Prostate gland (tissue), 2 donors: Measurements from ENCODE around the gene SLC6A6. TPM values are rescaled to one million over a fixed set of nuclear protein-coding genes. Genes with fewer than 3 reads are reported as not detected.

Experiments
- DNase-seq: peaks from one replicate; pipeline ENCODE4 v3.0.0-alpha.2; 2019; ENCODE audit warnings: low spot score
- H3K27ac ChIP-seq, 2 donors: fragments of 200-600 bp; sonication (generic); 2 replicates each; pipeline ENCODE4 v1.5.1; 2017 to 2019
- H3K27me3 ChIP-seq: fragments of 200-600 bp; sonication (generic); replicated peaks from 2 replicates; pipeline ENCODE4 v1.5.1; 2019; ENCODE audit not compliant: insufficient read depth
- H3K36me3 ChIP-seq, 2 donors: fragments of 200-600 bp; sonication (generic); 1 replicate in 1 of 2; 2 replicates in 1 of 2; pipeline versions ENCODE4 v1.5.1 to v1.8.1; 2017 to 2019
- H3K4me1 ChIP-seq: fragments of 200-600 bp; sonication (generic); replicated peaks from 2 replicates; pipeline ENCODE4 v1.5.1; 2019
- H3K4me3 ChIP-seq, 2 donors: fragments of 200-600 bp; sonication (generic); 2 replicates each; pipeline ENCODE4 v1.5.1; 2017 to 2019
- H3K9me3 ChIP-seq: fragments of 200-600 bp; sonication (generic); 2 replicates; pipeline ENCODE4 v1.5.1; 2017
- CTCF ChIP-seq, 4 experiments: fragments of 200-600 bp in 2 of 4; fragments of 450-650 bp in 2 of 4; sonication (generic) in 2 of 4; IDR thresholded peaks; 1 replicate in 3 of 4; 2 replicates in 1 of 4; pipeline ENCODE4 v1.5.1; 2016 to 2019; ENCODE audit warnings: antibody characterized with exemption in 4 of 4, mild to moderate bottlenecking in 2 of 4, moderate library complexity in 2 of 4
- POLR2A ChIP-seq: fragments of 450-650 bp; IDR thresholded peaks from one replicate; pipeline ENCODE4 v1.6.1; 2016; ENCODE audit warnings: antibody characterized with exemption, mild to moderate bottlenecking
- POLR2AphosphoS5 ChIP-seq: sonication (generic); formaldehyde crosslinking; IDR thresholded peaks from one replicate; pipeline ENCODE4 v1.6.1; 2017; ENCODE audit warnings: antibody characterized with exemption
- WGBS: methylation state at CpG from one replicate; pipeline ENCODE4 v1.1.5; 2018; 5-methylcytosine and 5-hydroxymethylcytosine counted together
- intact Hi-C: fragments of 100-400 bp; cut with DNase I; formaldehyde crosslinking; loops from one replicate; pipeline ENCODE4 v1.14.2; 2022
- total RNA-seq, 2 donors: library from RNA; depleted of rRNA; stranded (reverse); fragments of >200 nt; gene quantifications; one replicate each; pipeline ENCODE4 v1.1.0, GENCODE V29; 2016

The SLC6A6 gene
- total RNA-seq, 2 donors from 2014 or later, result 6.9 to 24.5 TPM

- Histone ChIP-seq H3K9me3 (no peaks in the 10 kb centered on the region), H3K4me1 (peaks cover 5% of the 10 kb centered on the region), H3K36me3 (no peaks in the 10 kb centered on the region), H3K4me3 (no peak overlapping the region), H3K27me3 (no peaks in the 10 kb centered on the region), H3K27ac (no peak overlapping the region)
- TF ChIP-seq POLR2AphosphoS5, result no peak
- TF ChIP-seq POLR2A, result no peak
- no peak for TF ChIP-seq CTCF (IDR thresholded peaks at IDR 0.05)
- intact Hi-C loops, result no loop called here
- 62% methylated on average over 6 of the region's 6 CpGs for WGBS
- no peak for DNase-seq
These were observed 29.8 kb upstream of the SLC6A6 start for GRCh38 chr3:14372587-14372986.

GRCh38 chr3:14373753-14374376 lies 28.5 kb upstream of the SLC6A6 start:
- WGBS, result 50% methylated on average over 11 of the region's 11 CpGs
- Histone ChIP-seq H3K4me3 (no peak overlapping the region), H3K36me3 (no peaks in the 10 kb centered on the region), H3K4me1 (peaks cover 5% of the 10 kb centered on the region), H3K27ac (peak overlapping the region in 1 of 2 donors; percentile 43), H3K9me3 (no peaks in the 10 kb centered on the region), H3K27me3 (no peaks in the 10 kb centered on the region)
- intact Hi-C loops, result no loop called here
- no peak for DNase-seq
- TF ChIP-seq CTCF (IDR thresholded peaks at IDR 0.05), result no peak
- no peak for TF ChIP-seq POLR2AphosphoS5

GRCh38 chr3:14374444-14374883 lies 27.9 kb upstream of the SLC6A6 start:
- intact Hi-C loops, result no loop called here
- Histone ChIP-seq H3K4me3 (no peak overlapping the region), H3K27me3 (no peaks in the 10 kb centered on the region), H3K36me3 (no peaks in the 10 kb centered on the region), H3K4me1 (peaks cover 5% of the 10 kb centered on the region), H3K9me3 (no peaks in the 10 kb centered on the region), H3K27ac (peak overlapping the region in 1 of 2 donors; percentile 43)
- WGBS, result 52% methylated on average over 8 of the region's 8 CpGs
- peak; percentile 67 for DNase-seq
- TF ChIP-seq CTCF (IDR thresholded peaks at IDR 0.05), result no peak
- peak; percentile 40 for TF ChIP-seq POLR2A
- TF ChIP-seq POLR2AphosphoS5, result peak; percentile 59

- peaks cover 5% of the 10 kb centered on the region for H3K4me1 ChIP-seq
- DNase-seq, result no peak
- H3K27ac ChIP-seq, result no peak overlapping the region
These were observed 27.2 kb upstream of the SLC6A6 start for GRCh38 chr3:14375192-14375591.

More at GRCh38 chr3:14375192-14375591, 27.2 kb upstream of the SLC6A6 start:
- TF ChIP-seq CTCF (IDR thresholded peaks at IDR 0.05), result no peak
- no peak for TF ChIP-seq POLR2A
- TF ChIP-seq POLR2AphosphoS5, result no peak
- no peak overlapping the region for H3K4me3 ChIP-seq
- intact Hi-C loops, result no loop called here
- WGBS, result 82% methylated on average over 4 of the region's 4 CpGs
- H3K27me3 ChIP-seq, result no peaks in the 10 kb centered on the region
- H3K36me3 ChIP-seq, result no peaks in the 10 kb centered on the region
- no peaks in the 10 kb centered on the region for H3K9me3 ChIP-seq
